ENCODE results near the gene FOXA1. TPM values are rescaled to one million over a fixed set of nuclear protein-coding genes. Genes with fewer than 3 reads are reported as not detected.

The FOXA1 gene
- total and polyA plus RNA-seq, 2 of the 8 experiments (the other 6 are each of a cell fraction or from before 2014, with no cell fraction given): 0.08 to 0.20 TPM

DNA sequence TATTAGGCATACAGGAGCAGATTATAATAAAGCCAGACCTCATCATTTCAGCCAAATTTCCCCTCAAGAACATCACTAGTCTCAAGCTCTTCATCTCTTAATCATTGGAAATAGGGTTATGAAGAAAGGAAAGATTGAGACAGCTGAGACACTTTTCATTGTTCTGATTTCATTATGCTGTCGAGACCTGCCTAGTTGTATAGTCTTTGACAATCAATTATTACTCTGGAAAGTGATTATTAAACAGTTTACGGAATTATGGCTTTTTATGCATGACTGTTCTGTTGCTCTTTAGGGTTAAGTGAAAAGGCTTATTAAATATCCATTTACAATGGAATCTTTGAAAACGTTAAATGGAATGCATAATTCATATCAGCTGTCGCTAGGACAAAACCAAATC, 48.7 kb upstream of the FOXA1 start:
- ChIA-PET CTCF (ENCODE audit: partially characterized antibody) (interaction anchor here (0.8 to 2.5 kb wide), 2 partner anchors 12 to 410 kb away, joined by 3 to 9 read pairs; no protein-coding TSS in a partner anchor), POLR2A (ENCODE audit: partially characterized antibody) (no interaction called here)
- H2BK120ac ChIP-seq (replicated peaks; ENCODE audit: low read depth, low read length): no peak overlapping the region
- no peak overlapping the region for H3K18ac ChIP-seq (ENCODE audit: extremely low read depth, low read length)
- no peak overlapping the region for H2BK20ac ChIP-seq (ENCODE audit: low read length)
- no peak overlapping the region for H4K8ac ChIP-seq (ENCODE audit: extremely low read depth, insufficient read depth, low read length)
- no peaks in the 10 kb centered on the region for H3K9me3 ChIP-seq (ENCODE audit: insufficient read depth in 2 of 2, low read depth in 1 of 2, low read length in 1 of 2)
- no peaks in the 10 kb centered on the region for H3K79me1 ChIP-seq (ENCODE audit: low read depth, low read length)
- H3K4me1 ChIP-seq (replicated peaks in 1 of 4; ENCODE audit: control insufficient read depth in 3 of 4, insufficient read depth in 4 of 4, low read length in 3 of 4): no peaks in the 10 kb centered on the region
- DNase-seq (ENCODE audit: low read depth in 1 of 2, low spot score in 2 of 2) (no peak), FAIRE-seq (no peak)
- no peak overlapping the region for H3K4me2 ChIP-seq (ENCODE audit: insufficient read depth in 1 of 2, low read depth in 2 of 2, low read length in 2 of 2)
- H2BK5ac ChIP-seq (ENCODE audit: low read depth, low read length): no peak overlapping the region
- no peaks in the 10 kb centered on the region for H3K36me3 ChIP-seq (ENCODE audit: control insufficient read depth in 2 of 4, insufficient read depth in 4 of 4, low read length in 3 of 4)
- H3K27me3 ChIP-seq (replicated peaks in 1 of 4; ENCODE audit: control insufficient read depth in 3 of 4, extremely low read depth in 1 of 4, insufficient read depth in 3 of 4, low read length in 3 of 4): no peaks in the 10 kb centered on the region
- H3K4ac ChIP-seq (replicated peaks; ENCODE audit: insufficient read length, low read depth, low read length): no peak overlapping the region
- no peak overlapping the region for H3K27ac ChIP-seq (ENCODE audit: low read depth, low read length)
- H2AFZ ChIP-seq (ENCODE audit: low read length): no peak overlapping the region
- WGBS, 2 experiments (ENCODE audit: extremely low coverage in 1 of 2, insufficient coverage in 1 of 2, insufficient read length in 1 of 2, insufficient replicate concordance in 2 of 2, low coverage in 1 of 2, low lambda C conversion rate in 2 of 2, missing lambda C conversion rate in 1 of 2): 88% methylated on average over 4 of the region's 4 CpGs; no CpG with 5 or more reads in 1 of the 2 experiments
- H2AK5ac ChIP-seq (ENCODE audit: low read depth, low read length): no peak overlapping the region
- H3K14ac ChIP-seq (ENCODE audit: insufficient read length): no peak overlapping the region
- no peak overlapping the region for H3K4me3 ChIP-seq (ENCODE audit: extremely low read depth in 1 of 4, insufficient read depth in 2 of 4, low read depth in 3 of 4, low read length in 4 of 4)
- H3K79me2 ChIP-seq (ENCODE audit: control insufficient read depth in 1 of 2, insufficient read depth in 2 of 2, low read length in 2 of 2): no peaks in the 10 kb centered on the region
- no peak overlapping the region for H2BK15ac ChIP-seq (ENCODE audit: low read length)
- no peak overlapping the region for H3K9ac ChIP-seq (replicated peaks in 1 of 4; ENCODE audit: extremely low read depth in 1 of 4, low read depth in 3 of 4, low read length in 3 of 4)
- H4K5ac ChIP-seq (ENCODE audit: insufficient read length, low read depth, low read length): no peak overlapping the region
- no peaks in the 10 kb centered on the region for H4K20me1 ChIP-seq (replicated peaks in 1 of 2; ENCODE audit: control insufficient read depth in 1 of 2, insufficient read depth in 2 of 2, low read length in 2 of 2)
- no peaks in the 10 kb centered on the region for H3K23me2 ChIP-seq (ENCODE audit: low read depth, low read length)
- H3K23ac ChIP-seq (ENCODE audit: insufficient read length): no peak overlapping the region
- TF ChIP-seq, protein P1, sequence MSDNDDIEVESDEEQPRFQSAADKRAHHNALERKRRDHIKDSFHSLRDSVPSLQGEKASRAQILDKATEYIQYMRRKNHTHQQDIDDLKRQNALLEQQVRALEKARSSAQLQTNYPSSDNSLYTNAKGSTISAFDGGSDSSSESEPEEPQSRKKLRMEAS (IDR thresholded peaks at IDR 0.05): no peak
- no peak for TF ChIP-seq CTBP2 (IDR thresholded peaks at IDR 0.05; ENCODE audit: borderline replicate concordance, insufficient read depth, insufficient read length, low read length)
- no peak overlapping the region for H2BK12ac ChIP-seq (ENCODE audit: low read depth, low read length)
- H3K56ac ChIP-seq (replicated peaks; ENCODE audit: insufficient read length, low read depth, low read length): no peak overlapping the region
- H4K91ac ChIP-seq (replicated peaks; ENCODE audit: insufficient read length, low read length): no peak overlapping the region
